Stomach (tissue), 9 donors: Measurements from ENCODE around the gene OPN5. TPM values are rescaled to one million over a fixed set of nuclear protein-coding genes. Genes with fewer than 3 reads are reported as not detected.

Experiments used
- DNase-seq, 2 donors: peaks; one replicate each; pipeline versions ENCODE4 v3.0.0 to v3.0.0-alpha.2; 2013 to 2019
- H3K27ac ChIP-seq, 5 donors: fragments of 200-600 bp in 4 of 5; sonication (generic) in 4 of 5; one replicate each; pipeline ENCODE4 v1.5.1; 2013 to 2019; ENCODE audit warnings: mild to moderate bottlenecking in 1 of 5, moderate library complexity in 1 of 5
- H3K27me3 ChIP-seq, 3 donors: fragments of 200-600 bp; sonication (generic); one replicate each; pipeline ENCODE4 v1.5.1; 2017 to 2019; ENCODE audit warnings: mixed run types in 1 of 3
- H3K36me3 ChIP-seq, 4 donors: fragments of 200-600 bp; sonication (generic); 1 replicate in 3 of 4; 2 replicates in 1 of 4; pipeline ENCODE4 v1.5.1; 2016 to 2019
- H3K4me1 ChIP-seq, 4 donors: fragments of 200-600 bp; sonication (generic); one replicate each; pipeline ENCODE4 v1.5.1; 2016 to 2019
- H3K4me3 ChIP-seq, 4 donors: fragments of 200-600 bp; sonication (generic) in 3 of 4; one replicate each; pipeline ENCODE4 v1.5.1; 2016 to 2019; ENCODE audit warnings: mild to moderate bottlenecking in 1 of 4
- H3K9me3 ChIP-seq, 4 donors: fragments of 200-600 bp; sonication (generic); one replicate each; pipeline ENCODE4 v1.5.1; 2016 to 2019
- CTCF ChIP-seq, 7 experiments: fragments of 450-650 bp in 4 of 7; fragments of 200-600 bp in 3 of 7; sonication (generic) in 3 of 7; IDR thresholded peaks; one replicate each; pipeline ENCODE4 v1.5.1; 2016 to 2019; ENCODE audit warnings: antibody characterized with exemption in 7 of 7, control low read depth in 2 of 7, mild to moderate bottlenecking in 1 of 7
- EP300 ChIP-seq: sonication (generic); formaldehyde crosslinking; IDR thresholded peaks from one replicate; pipeline ENCODE4 v1.6.1; 2017; ENCODE audit warnings: antibody characterized with exemption
- POLR2A ChIP-seq, 4 donors: fragments of 450-650 bp; IDR thresholded peaks; one replicate each; pipeline ENCODE4 v1.6.1; 2016; ENCODE audit warnings: antibody characterized with exemption in 4 of 4, control low read depth in 2 of 4, mild to moderate bottlenecking in 1 of 4, moderate library complexity in 1 of 4
- POLR2AphosphoS5 ChIP-seq, 3 donors: sonication (generic); formaldehyde crosslinking; IDR thresholded peaks; one replicate each; pipeline ENCODE4 v1.6.1; 2016; ENCODE audit warnings: antibody characterized with exemption in 3 of 3
- WGBS, 5 donors: extraction: QIAGEN DNeasy Blood & Tissue Kit in 3 of 5; methylation state at CpG; one replicate each; pipeline versions ENCODE4 v1.1.5 to v1.1.7; 2013 to 2018; 5-methylcytosine and 5-hydroxymethylcytosine counted together
- intact Hi-C: fragments of 100-400 bp; cut with DNase I; formaldehyde crosslinking; loops from one replicate; pipeline ENCODE4 v1.15.1; 2023; ENCODE audit warnings: low total_unique reads
- polyA plus RNA-seq, 3 donors: library from polyadenylated mRNA; stranded (reverse); fragments of 200-250 nt; gene quantifications; one replicate each; pipeline ENCODE4 v1.2.3, GENCODE V29; 2013
- total RNA-seq, 5 donors: library from RNA; depleted of rRNA; stranded (reverse); fragments of >200 nt; gene quantifications; one replicate each; pipeline versions ENCODE4 v1.1.0 to v1.2.3, GENCODE V29; 2014 to 2016
- donor health status: healthy with polysubstance abuse.
- donor health status: Bipolar disorder and iron deficiency.
- donor health status: healthy.

Gene OPN5
- total and polyA plus RNA-seq, 8 donors, result 0.19 TPM; not detected in 7

GRCh38 chr6:47766445-47766844 lies 15.4 kb upstream of the OPN5 start:
- intact Hi-C loops, result no loop called here
- Histone ChIP-seq H3K9me3 (peaks cover 0 to 7% (median 0%) of the 10 kb centered on the region in 4 donors), H3K27ac (no peak overlapping the region), H3K4me3 (no peak overlapping the region), H3K4me1 (no peaks in the 10 kb centered on the region), H3K27me3 (no peaks in the 10 kb centered on the region), H3K36me3 (no peaks in the 10 kb centered on the region)
- TF ChIP-seq EP300 (no peak), POLR2A (IDR thresholded peaks at IDR 0.05) (no peak), POLR2AphosphoS5 (IDR thresholded peaks at IDR 0.05) (no peak), CTCF (IDR thresholded peaks at IDR 0.05) (no peak)
- no peak for DNase-seq
- WGBS, 5 donors, result 85 to 95% (median 94%) methylated on average over 3 of the region's 3 CpGs

DNA sequence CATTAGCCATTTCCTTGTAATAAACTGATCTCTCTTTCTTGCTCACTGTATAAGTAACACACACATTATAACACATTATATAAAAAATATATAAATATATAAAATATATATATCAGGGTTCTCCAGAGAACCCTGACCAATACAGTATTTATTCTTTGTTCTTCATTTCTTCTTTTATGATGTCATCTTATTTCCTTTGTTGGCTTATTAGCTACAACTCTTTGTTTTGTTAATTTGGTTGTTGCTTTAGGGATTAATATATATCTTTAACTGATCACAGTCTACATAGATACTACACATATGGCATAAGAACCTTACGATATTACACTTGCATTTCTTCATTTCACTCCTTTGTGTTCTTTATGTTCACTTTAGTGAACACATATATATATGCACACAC lies 14.7 kb upstream of the OPN5 start:
- Histone ChIP-seq H3K9me3 (peaks cover 0 to 7% (median 0%) of the 10 kb centered on the region in 4 donors), H3K27ac (no peak overlapping the region), H3K4me3 (no peak overlapping the region), H3K27me3 (no peaks in the 10 kb centered on the region), H3K36me3 (no peaks in the 10 kb centered on the region), H3K4me1 (no peaks in the 10 kb centered on the region)
- DNase-seq, result no peak
- TF ChIP-seq POLR2AphosphoS5 (IDR thresholded peaks at IDR 0.05), result no peak
- TF ChIP-seq POLR2A (IDR thresholded peaks at IDR 0.05), result no peak
- TF ChIP-seq CTCF (IDR thresholded peaks at IDR 0.05), result no peak
- TF ChIP-seq EP300, result no peak
- intact Hi-C loops, result no loop called here
- 0 to 100% (median 53%) methylated on average over 1 of the region's 1 CpG for WGBS, 5 donors

DNA sequence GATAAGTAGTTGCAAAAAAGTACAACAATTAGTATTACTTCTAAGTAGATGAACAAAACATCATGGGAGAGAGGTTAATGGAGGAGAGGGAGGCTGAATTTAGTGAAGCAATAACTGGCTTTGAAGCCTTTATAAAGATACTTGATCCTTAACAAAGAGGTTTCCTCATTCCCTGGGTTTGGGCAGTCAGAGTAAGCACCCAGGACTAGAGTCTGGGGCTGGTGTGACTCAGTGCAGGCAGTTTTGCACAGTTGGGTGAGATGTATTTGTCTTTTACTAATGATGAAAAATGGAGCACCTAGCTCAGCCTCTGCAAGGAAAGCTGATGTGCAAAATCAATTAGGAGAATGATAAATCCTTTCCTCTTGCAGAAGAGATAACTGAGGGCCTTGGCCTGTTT lies 11.8 kb upstream of the OPN5 start:
- no peak for DNase-seq
- no peaks in the 10 kb centered on the region for H3K4me1 ChIP-seq
- no peaks in the 10 kb centered on the region for H3K36me3 ChIP-seq
- peaks cover 0 to 7% (median 0%) of the 10 kb centered on the region in 4 donors for H3K9me3 ChIP-seq
- intact Hi-C loops, result no loop called here
- TF ChIP-seq CTCF (IDR thresholded peaks at IDR 0.05) (no peak), POLR2AphosphoS5 (IDR thresholded peaks at IDR 0.05) (no peak), POLR2A (IDR thresholded peaks at IDR 0.05) (no peak), EP300 (no peak)
- no peaks in the 10 kb centered on the region for H3K27me3 ChIP-seq
- H3K4me3 ChIP-seq, result no peak overlapping the region
- H3K27ac ChIP-seq, result no peak overlapping the region

DNA sequence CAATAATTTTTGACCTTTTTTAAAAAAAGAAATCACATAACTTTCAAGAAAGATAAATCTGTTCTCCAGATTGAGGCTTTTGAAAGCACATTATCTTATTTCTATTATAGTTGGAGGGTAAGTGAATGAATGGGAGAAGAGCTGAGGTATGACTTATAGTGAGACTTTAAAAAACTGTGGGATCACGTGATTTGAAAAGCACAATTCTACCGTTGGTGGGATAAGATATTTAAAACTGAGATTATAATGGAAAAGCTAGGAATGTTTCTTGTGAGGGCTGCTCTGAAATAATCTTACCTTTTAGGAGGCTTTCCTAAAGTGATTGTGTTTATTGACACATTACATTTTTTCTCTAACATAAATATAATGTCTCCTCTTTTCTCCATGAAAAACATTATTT lies 9.5 kb upstream of the OPN5 start:
- H3K27ac ChIP-seq, result no peak overlapping the region
- H3K4me1 ChIP-seq, result no peaks in the 10 kb centered on the region
- intact Hi-C loops, result no loop called here
- DNase-seq, result no peak
- H3K4me3 ChIP-seq, result no peak overlapping the region
- no peaks in the 10 kb centered on the region for H3K27me3 ChIP-seq
- WGBS, 5 donors, result 62 to 76% (median 66%) methylated on average over 2 of the region's 2 CpGs
- H3K9me3 ChIP-seq, result no peaks in the 10 kb centered on the region
- TF ChIP-seq CTCF (IDR thresholded peaks at IDR 0.05), result no peak
- TF ChIP-seq EP300, result no peak
- TF ChIP-seq POLR2AphosphoS5 (IDR thresholded peaks at IDR 0.05), result no peak
- TF ChIP-seq POLR2A (IDR thresholded peaks at IDR 0.05), result no peak
- no peaks in the 10 kb centered on the region for H3K36me3 ChIP-seq
